Uterus (tissue), 2 donors: ENCODE data around the gene KTN1.

Experiments used
- CTCF ChIP-seq, 4 experiments: fragments of 200-600 bp in 2 of 4; fragments of 450-650 bp in 2 of 4; sonication (generic) in 2 of 4; IDR thresholded peaks; one replicate each; pipeline ENCODE4 v1.5.1; 2016 to 2019; ENCODE audit warnings: antibody characterized with exemption in 4 of 4, mild to moderate bottlenecking in 2 of 4, moderate library complexity in 1 of 4
- POLR2A ChIP-seq, 2 donors: fragments of 450-650 bp; IDR thresholded peaks; one replicate each; pipeline ENCODE4 v1.6.1; 2016; ENCODE audit warnings: antibody characterized with exemption in 2 of 2, mild to moderate bottlenecking in 1 of 2, moderate library complexity in 1 of 2

GRCh38 chr14:55605793-55606192, 25.8 kb downstream of the KTN1 start:
- TF ChIP-seq CTCF (IDR thresholded peaks at IDR 0.05): no peak
- TF ChIP-seq POLR2A (IDR thresholded peaks at IDR 0.05): no peak
